Upper lobe of left lung (tissue), 4 donors: ENCODE results near the gene TTC34.

Experiments
- CTCF ChIP-seq, 6 experiments: fragments of 450-650 bp in 4 of 6; fragments of 200-600 bp in 2 of 6; sonication (generic) in 2 of 6; IDR thresholded peaks; one replicate each; pipeline ENCODE4 v1.5.1; 2016 to 2019; ENCODE audit warnings: antibody characterized with exemption in 6 of 6
- EP300 ChIP-seq, 4 donors: sonication (generic); formaldehyde crosslinking; IDR thresholded peaks; one replicate each; pipeline ENCODE4 v1.5.1; 2017; ENCODE audit warnings: antibody characterized with exemption in 4 of 4, control low read depth in 2 of 4
- POLR2A ChIP-seq, 4 donors: fragments of 450-650 bp; IDR thresholded peaks; one replicate each; pipeline ENCODE4 v1.5.1; 2016 to 2017; ENCODE audit warnings: antibody characterized with exemption in 4 of 4, mild to moderate bottlenecking in 2 of 4
- POLR2AphosphoS5 ChIP-seq, 2 donors: sonication (generic); formaldehyde crosslinking; IDR thresholded peaks; one replicate each; pipeline ENCODE4 v1.5.1; 2017; ENCODE audit warnings: antibody characterized with exemption in 2 of 2

- TF ChIP-seq EP300 (IDR thresholded peaks at IDR 0.05) (no peak), CTCF (IDR thresholded peaks at IDR 0.05) (no peak), POLR2A (IDR thresholded peaks at IDR 0.05) (no peak), POLR2AphosphoS5 (IDR thresholded peaks at IDR 0.05) (no peak)
Observed at GRCh38 chr1:2826316-2826715, 24.8 kb upstream of the TTC34 start.
